K562 (cell line): Measurements from ENCODE around the gene SKAP1. TPM values are rescaled to one million over a fixed set of nuclear protein-coding genes. Genes with fewer than 3 reads are reported as not detected.

ENCODE experiments used
- ARID1B ChIP-seq: fragments of 450-650 bp; IDR thresholded peaks from 2 replicates; pipeline ENCODE4 v1.6.1; 2016; ENCODE audit warnings: antibody characterized with exemption, mild to moderate bottlenecking, inconsistent platforms
- CCAR2 ChIP-seq: fragments of 200-400 bp; formaldehyde crosslinking; IDR thresholded peaks from 2 replicates; pipeline ENCODE4 v1.6.1; 2017; ENCODE audit warnings: mild to moderate bottlenecking, low read depth, low read length
- ETV5 ChIP-seq: sonication (generic); formaldehyde crosslinking; IDR thresholded peaks from 2 replicates; pipeline ENCODE4 v1.4.0; 2020; ENCODE audit warnings: low read depth, mild to moderate bottlenecking, missing genetic modification reagents
- GABPA ChIP-seq: fragments of 200-800 bp; sonication (Bioruptor generic); conservative IDR thresholded peaks from 2 replicates; pipeline ENCODE4 v1.6.1; 2016; ENCODE audit warnings: low read depth, missing genetic modification characterization, missing compliant biosample characterization
- GABPB1 ChIP-seq: sonication (generic); formaldehyde crosslinking; IDR thresholded peaks from 2 replicates; pipeline ENCODE4 v1.8.0; 2022; ENCODE audit warnings: mild to moderate bottlenecking, missing genetic modification reagents
- MTA2 ChIP-seq: fragments of 450-650 bp; IDR thresholded peaks from 2 replicates; pipeline ENCODE4 v1.6.1; 2016; ENCODE audit warnings: low read depth
- NEUROD1 ChIP-seq: fragments of 150-350 bp; IDR thresholded peaks from 2 replicates; pipeline ENCODE4 v1.6.1; 2014; ENCODE audit warnings: borderline replicate concordance, low read length, low read depth; ENCODE audit not compliant: partially characterized antibody
- PHF20 ChIP-seq: fragments of 450-650 bp; IDR thresholded peaks from 2 replicates; pipeline ENCODE4 v1.6.1; 2018; ENCODE audit not compliant: partially characterized antibody
- POLR2H ChIP-seq: IDR thresholded peaks from 2 replicates; pipeline ENCODE4 v1.6.1; 2016; ENCODE audit warnings: missing genetic modification characterization, low read depth, mild to moderate bottlenecking, control low read depth, missing compliant biosample characterization, moderate library complexity
- TAF9B ChIP-seq: fragments of 450-650 bp; IDR thresholded peaks from 2 replicates; pipeline ENCODE4 v1.6.1; 2018; ENCODE audit warnings: mild to moderate bottlenecking; ENCODE audit not compliant: partially characterized antibody
- TARDBP ChIP-seq: fragments of 450-650 bp; IDR thresholded peaks from 2 replicates; pipeline ENCODE4 v1.6.1; 2016
- TBP ChIP-seq: optimal IDR thresholded peaks from 2 replicates; pipeline ENCODE3; 2011; ENCODE audit warnings: low read depth, low read length, improper control_type of control experiment
- TCF7L2 ChIP-seq: fragments of 150-350 bp; IDR thresholded peaks from 2 replicates; pipeline ENCODE4 v1.6.1; 2016; ENCODE audit warnings: low read depth, mild to moderate bottlenecking, low read length, moderate library complexity
- ZBTB8A ChIP-seq: fragments of 450-650 bp; IDR thresholded peaks from 2 replicates; pipeline ENCODE4 v1.6.1; 2018; ENCODE audit warnings: mild to moderate bottlenecking, moderate library complexity; ENCODE audit not compliant: partially characterized antibody
- ZNF175 ChIP-seq: fragments of 200-800 bp; sonication (Bioruptor generic); IDR thresholded peaks from 2 replicates; pipeline ENCODE4 v1.6.1; 2016; ENCODE audit warnings: low read depth, mild to moderate bottlenecking, missing genetic modification characterization, missing compliant biosample characterization
- ZNF197 ChIP-seq: fragments of 200-800 bp; sonication (Bioruptor generic); IDR thresholded peaks from 2 replicates; pipeline ENCODE4 v1.6.1; 2016; ENCODE audit warnings: low read depth, missing genetic modification characterization, missing compliant biosample characterization
- ZNF263 ChIP-seq: sonication (generic); formaldehyde crosslinking; IDR thresholded peaks from 2 replicates; pipeline ENCODE4 v1.8.0; 2022; ENCODE audit warnings: mild to moderate bottlenecking, missing genetic modification reagents, borderline replicate concordance
- ZNF395 ChIP-seq: fragments of 200-800 bp; sonication (Bioruptor generic); IDR thresholded peaks from 2 replicates; pipeline ENCODE4 v1.6.1; 2017; ENCODE audit warnings: missing genetic modification characterization, missing compliant biosample characterization
- polyA plus RNA-seq, 8 experiments: library from polyadenylated mRNA; depleted of rRNA in 4 of 8; stranded (reverse) in 5 of 8; unstranded in 3 of 8; fragments of >200 nt; fragmentation: Nextera tagmentation in 2 of 8; fragmentation: Illumina TruSeq in 1 of 8; extraction: Ambion mirVana in 2 of 8; extraction: Trizol in 1 of 8; gene quantifications; 2 replicates each; pipeline versions ENCODE4 v1.2.1 to v1.2.3, GENCODE V29; 2011 to 2014; ENCODE audit warnings: inconsistent platforms in 1 of 8, missing spikeins in 1 of 8
- total RNA-seq, 7 experiments: library from RNA; depleted of rRNA in 6 of 7; stranded (reverse); fragments of >200 nt in 6 of 7; fragmentation: Illumina TruSeq in 2 of 7; extraction: Trizol in 2 of 7; gene quantifications; 2 replicates each; pipeline versions ENCODE4 v1.2.1 to v1.2.3, GENCODE V29; 2011 to 2021; ENCODE audit warnings: low replicate concordance in 1 of 7
- TF ChIP-seq, protein P1 (sequence below): fragments of 450-650 bp; IDR thresholded peaks from 2 replicates; pipeline ENCODE4 v1.6.1; 2017; ENCODE audit warnings: antibody characterized with exemption, mild to moderate bottlenecking
- TF ChIP-seq, protein P2 (sequence below): fragments of 450-650 bp; IDR thresholded peaks from 2 replicates; pipeline ENCODE4 v1.6.1; 2014; ENCODE audit warnings: low read depth, mild to moderate bottlenecking, moderate library complexity, borderline replicate concordance

Gene SKAP1
- total and polyA plus RNA-seq, 9 of the 15 experiments (the other 6 are each of a cell fraction or from before 2014, with no cell fraction given) = 0.06 to 0.80 (median 0.10) TPM; not detected in 4

- TF ChIP-seq, protein P1, sequence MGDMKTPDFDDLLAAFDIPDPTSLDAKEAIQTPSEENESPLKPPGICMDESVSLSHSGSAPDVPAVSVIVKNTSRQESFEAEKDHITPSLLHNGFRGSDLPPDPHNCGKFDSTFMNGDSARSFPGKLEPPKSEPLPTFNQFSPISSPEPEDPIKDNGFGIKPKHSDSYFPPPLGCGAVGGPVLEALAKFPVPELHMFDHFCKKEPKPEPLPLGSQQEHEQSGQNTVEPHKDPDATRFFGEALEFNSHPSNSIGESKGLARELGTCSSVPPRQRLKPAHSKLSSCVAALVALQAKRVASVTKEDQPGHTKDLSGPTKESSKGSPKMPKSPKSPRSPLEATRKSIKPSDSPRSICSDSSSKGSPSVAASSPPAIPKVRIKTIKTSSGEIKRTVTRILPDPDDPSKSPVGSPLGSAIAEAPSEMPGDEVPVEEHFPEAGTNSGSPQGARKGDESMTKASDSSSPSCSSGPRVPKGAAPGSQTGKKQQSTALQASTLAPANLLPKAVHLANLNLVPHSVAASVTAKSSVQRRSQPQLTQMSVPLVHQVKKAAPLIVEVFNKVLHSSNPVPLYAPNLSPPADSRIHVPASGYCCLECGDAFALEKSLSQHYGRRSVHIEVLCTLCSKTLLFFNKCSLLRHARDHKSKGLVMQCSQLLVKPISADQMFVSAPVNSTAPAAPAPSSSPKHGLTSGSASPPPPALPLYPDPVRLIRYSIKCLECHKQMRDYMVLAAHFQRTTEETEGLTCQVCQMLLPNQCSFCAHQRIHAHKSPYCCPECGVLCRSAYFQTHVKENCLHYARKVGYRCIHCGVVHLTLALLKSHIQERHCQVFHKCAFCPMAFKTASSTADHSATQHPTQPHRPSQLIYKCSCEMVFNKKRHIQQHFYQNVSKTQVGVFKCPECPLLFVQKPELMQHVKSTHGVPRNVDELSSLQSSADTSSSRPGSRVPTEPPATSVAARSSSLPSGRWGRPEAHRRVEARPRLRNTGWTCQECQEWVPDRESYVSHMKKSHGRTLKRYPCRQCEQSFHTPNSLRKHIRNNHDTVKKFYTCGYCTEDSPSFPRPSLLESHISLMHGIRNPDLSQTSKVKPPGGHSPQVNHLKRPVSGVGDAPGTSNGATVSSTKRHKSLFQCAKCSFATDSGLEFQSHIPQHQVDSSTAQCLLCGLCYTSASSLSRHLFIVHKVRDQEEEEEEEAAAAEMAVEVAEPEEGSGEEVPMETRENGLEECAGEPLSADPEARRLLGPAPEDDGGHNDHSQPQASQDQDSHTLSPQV = peak; percentile 96
- peak; percentile 41 for TF ChIP-seq PHF20
- no peak for TF ChIP-seq ARID1B
- TF ChIP-seq TARDBP = no peak
- peak; percentile 5 for TF ChIP-seq TAF9B
- TF ChIP-seq TCF7L2 = no peak
- TF ChIP-seq ZBTB8A = no peak
- no peak for TF ChIP-seq MTA2
- TF ChIP-seq ETV5 = peak; percentile 45; the same call in 1 of the 2 replicates
- TF ChIP-seq ZNF395 (CRISPR knock-in tag) = peak; percentile 73; the same call in 1 of the 2 replicates
- TF ChIP-seq, protein P2, sequence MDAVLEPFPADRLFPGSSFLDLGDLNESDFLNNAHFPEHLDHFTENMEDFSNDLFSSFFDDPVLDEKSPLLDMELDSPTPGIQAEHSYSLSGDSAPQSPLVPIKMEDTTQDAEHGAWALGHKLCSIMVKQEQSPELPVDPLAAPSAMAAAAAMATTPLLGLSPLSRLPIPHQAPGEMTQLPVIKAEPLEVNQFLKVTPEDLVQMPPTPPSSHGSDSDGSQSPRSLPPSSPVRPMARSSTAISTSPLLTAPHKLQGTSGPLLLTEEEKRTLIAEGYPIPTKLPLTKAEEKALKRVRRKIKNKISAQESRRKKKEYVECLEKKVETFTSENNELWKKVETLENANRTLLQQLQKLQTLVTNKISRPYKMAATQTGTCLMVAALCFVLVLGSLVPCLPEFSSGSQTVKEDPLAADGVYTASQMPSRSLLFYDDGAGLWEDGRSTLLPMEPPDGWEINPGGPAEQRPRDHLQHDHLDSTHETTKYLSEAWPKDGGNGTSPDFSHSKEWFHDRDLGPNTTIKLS = no peak
- no peak for TF ChIP-seq NEUROD1
- TF ChIP-seq CCAR2 = no peak
- TF ChIP-seq ZNF197 (CRISPR knock-in tag) = no peak
- TF ChIP-seq TBP = peak; percentile 19
- 0 out of 2 replicates have a peak, but pooled peaks have one; percentile 34 for TF ChIP-seq POLR2H (tag)
- peak; percentile 26; the same call in 1 of the 2 replicates for TF ChIP-seq ZNF263 (CRISPR knock-in tag)
- TF ChIP-seq ZNF175 = peak; percentile 80; the same call in 1 of the 2 replicates
- TF ChIP-seq GABPB1 = peak; percentile 61; the same call in 1 of the 2 replicates
- TF ChIP-seq GABPA (tag) = peak; percentile 71
These were observed 188.9 kb downstream of the SKAP1 start (continued) for GRCh38 chr17:48241131-48241591.
